HL-60 (cell line): ENCODE measurements around the gene SPATA16.

Source experiments
- GABPA ChIP-seq: IDR thresholded peaks from 2 replicates; pipeline ENCODE4 v1.6.1; 2012; ENCODE audit warnings: low read depth
- POLR2AphosphoS5 ChIP-seq: IDR thresholded peaks from 2 replicates; pipeline ENCODE4 v1.6.1; 2012; ENCODE audit warnings: low read depth
- TF ChIP-seq, protein P1 (sequence below): IDR thresholded peaks from one replicate; pipeline ENCODE4 v1.5.1; 2011; ENCODE audit warnings: low read length, control low read depth, inconsistent platforms; ENCODE audit not compliant: insufficient read depth

DNA sequence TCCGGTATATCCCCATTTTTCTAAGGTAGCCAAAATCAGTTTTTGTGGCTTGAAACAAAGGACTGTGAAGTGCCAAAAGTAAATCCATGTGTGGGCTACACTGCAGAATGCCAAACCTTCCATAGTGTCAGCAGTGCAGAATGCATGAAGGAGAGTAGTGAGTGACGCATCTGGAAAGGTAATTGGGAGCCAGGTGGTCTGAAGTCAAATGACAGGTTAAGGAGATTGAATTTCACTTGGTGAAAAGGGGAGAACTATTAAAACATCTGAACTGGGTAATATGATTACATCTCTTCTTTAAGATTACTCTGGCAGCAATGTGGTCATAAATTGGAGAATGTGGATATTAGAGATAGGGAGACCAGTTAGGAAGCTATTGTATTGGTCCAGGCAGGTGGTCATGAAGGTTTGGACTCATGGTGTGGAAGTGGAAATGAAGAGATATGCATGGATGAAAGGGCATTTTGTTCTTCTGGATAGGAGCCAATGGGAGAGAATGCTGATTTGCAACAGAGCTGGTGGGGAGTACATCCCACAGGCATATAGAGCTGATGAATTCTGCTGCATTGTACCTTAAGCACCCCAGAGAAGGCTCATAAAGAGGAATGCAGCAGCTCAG lies 272.3 kb downstream of the SPATA16 start:
- TF ChIP-seq, protein P1, sequence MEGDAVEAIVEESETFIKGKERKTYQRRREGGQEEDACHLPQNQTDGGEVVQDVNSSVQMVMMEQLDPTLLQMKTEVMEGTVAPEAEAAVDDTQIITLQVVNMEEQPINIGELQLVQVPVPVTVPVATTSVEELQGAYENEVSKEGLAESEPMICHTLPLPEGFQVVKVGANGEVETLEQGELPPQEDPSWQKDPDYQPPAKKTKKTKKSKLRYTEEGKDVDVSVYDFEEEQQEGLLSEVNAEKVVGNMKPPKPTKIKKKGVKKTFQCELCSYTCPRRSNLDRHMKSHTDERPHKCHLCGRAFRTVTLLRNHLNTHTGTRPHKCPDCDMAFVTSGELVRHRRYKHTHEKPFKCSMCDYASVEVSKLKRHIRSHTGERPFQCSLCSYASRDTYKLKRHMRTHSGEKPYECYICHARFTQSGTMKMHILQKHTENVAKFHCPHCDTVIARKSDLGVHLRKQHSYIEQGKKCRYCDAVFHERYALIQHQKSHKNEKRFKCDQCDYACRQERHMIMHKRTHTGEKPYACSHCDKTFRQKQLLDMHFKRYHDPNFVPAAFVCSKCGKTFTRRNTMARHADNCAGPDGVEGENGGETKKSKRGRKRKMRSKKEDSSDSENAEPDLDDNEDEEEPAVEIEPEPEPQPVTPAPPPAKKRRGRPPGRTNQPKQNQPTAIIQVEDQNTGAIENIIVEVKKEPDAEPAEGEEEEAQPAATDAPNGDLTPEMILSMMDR, result no peak
- TF ChIP-seq POLR2AphosphoS5, result no peak
- TF ChIP-seq GABPA, result no peak
